ENCODE results near the gene ESX1. TPM values are rescaled to one million over a fixed set of nuclear protein-coding genes. Genes with fewer than 3 reads are reported as not detected.

ESX1 gene
- total RNA-seq, 1 donor = not detected

- no peak overlapping the region for H3K4me3 ChIP-seq (ENCODE audit: low read depth, low read length)
- DNase-seq (ENCODE audit: low read depth) = no peak
- no peak for TF ChIP-seq CTCF (IDR thresholded peaks at IDR 0.05; ENCODE audit: insufficient read depth, low read depth, low read length)
These were observed 27.5 kb upstream of the ESX1 start for GRCh38 chrX:104282166-104282725.

GRCh38 chrX:104281564-104281963 is 26.8 kb upstream of the ESX1 start:
- TF ChIP-seq CTCF (IDR thresholded peaks at IDR 0.05; ENCODE audit: insufficient read depth, low read depth, low read length) = no peak
- DNase-seq (ENCODE audit: low read depth) = no peak
- H3K4me3 ChIP-seq (ENCODE audit: low read depth, low read length) = no peak overlapping the region

GRCh38 chrX:104280609-104281008 is 25.9 kb upstream of the ESX1 start:
- no peak for TF ChIP-seq CTCF (IDR thresholded peaks at IDR 0.05; ENCODE audit: insufficient read depth, low read depth, low read length)
- no peak overlapping the region for H3K4me3 ChIP-seq (ENCODE audit: low read depth, low read length)
- DNase-seq (ENCODE audit: low read depth) = no peak

- peak; percentile 26 for DNase-seq (ENCODE audit: low read depth)
- TF ChIP-seq CTCF (IDR thresholded peaks at IDR 0.05; ENCODE audit: insufficient read depth, low read depth, low read length) = peak; percentile 65
- peak overlapping the region; percentile 35 for H3K4me3 ChIP-seq (ENCODE audit: low read depth, low read length)
These were observed 16.3 kb upstream of the ESX1 start for GRCh38 chrX:104270916-104271512.

- no peak for TF ChIP-seq CTCF (IDR thresholded peaks at IDR 0.05; ENCODE audit: insufficient read depth, low read depth, low read length)
- no peak for DNase-seq (ENCODE audit: low read depth)
- no peak overlapping the region for H3K4me3 ChIP-seq (ENCODE audit: low read depth, low read length)
These were observed 15.5 kb upstream of the ESX1 start for GRCh38 chrX:104270212-104270611.

GRCh38 chrX:104255465-104255864 is 732 bp upstream of the ESX1 start:
- no peak for DNase-seq (ENCODE audit: low read depth)
- no peak for TF ChIP-seq CTCF (IDR thresholded peaks at IDR 0.05; ENCODE audit: insufficient read depth, low read depth, low read length)

More at GRCh38 chrX:104255465-104255864, 732 bp upstream of the ESX1 start:
- H3K4me3 ChIP-seq (ENCODE audit: low read depth, low read length) = no peak overlapping the region
